CD14-positive monocyte (primary cell): ENCODE data around the gene SENP8. TPM values are rescaled to one million over a fixed set of nuclear protein-coding genes. Genes with fewer than 3 reads are reported as not detected.

Source experiments
- DNase-seq, 3 donors: peaks; one replicate each; pipeline ENCODE4 v3.0.0-alpha.2; 2011 to 2022
- H2AFZ ChIP-seq: 2 replicates; pipeline ENCODE4 v1.6.0; 2012; ENCODE audit warnings: mild to moderate bottlenecking, low read depth, low read length, inconsistent platforms; ENCODE audit not compliant: insufficient read depth, poor library complexity, severe bottlenecking
- H3K27ac ChIP-seq, 2 donors: 1 replicate in 1 of 2; 2 replicates in 1 of 2; pipeline ENCODE4 v1.5.1; 2012 to 2013; ENCODE audit warnings: low read length in 2 of 2, control low read depth in 1 of 2, inconsistent platforms in 1 of 2, low read depth in 1 of 2, mild to moderate bottlenecking in 1 of 2
- H3K27me3 ChIP-seq, 2 donors: one replicate each; pipeline versions ENCODE4 v1.6.0 to v1.6.1; 2011 to 2013; ENCODE audit warnings: low read length in 2 of 2; ENCODE audit not compliant: control insufficient read depth in 2 of 2, insufficient read depth in 2 of 2
- H3K36me3 ChIP-seq, 2 donors: replicated peaks in 1 of 2; 1 replicate in 1 of 2; 2 replicates in 1 of 2; pipeline versions ENCODE4 v1.5.1 to v1.6.1; 2012 to 2013; ENCODE audit warnings: low read length in 2 of 2, control low read depth in 1 of 2, inconsistent platforms in 1 of 2, mild to moderate bottlenecking in 1 of 2; ENCODE audit not compliant: insufficient read depth in 2 of 2, control insufficient read depth in 1 of 2
- H3K4me1 ChIP-seq, 2 donors: 1 replicate in 1 of 2; 2 replicates in 1 of 2; pipeline versions ENCODE4 v1.5.1 to v1.6.1; 2012 to 2013; ENCODE audit warnings: low read length in 2 of 2, control low read depth in 1 of 2, inconsistent platforms in 1 of 2, mild to moderate bottlenecking in 1 of 2, moderate library complexity in 1 of 2; ENCODE audit not compliant: insufficient read depth in 2 of 2, control insufficient read depth in 1 of 2
- H3K4me2 ChIP-seq: replicated peaks from 2 replicates; pipeline ENCODE3; 2012; ENCODE audit warnings: low read length, moderate library complexity, mild to moderate bottlenecking; ENCODE audit not compliant: poor library complexity, severe bottlenecking; ENCODE audit errors: extremely low read depth
- H3K4me3 ChIP-seq, 3 experiments: fragments of 200-600 bp in 1 of 3; sonication (generic) in 1 of 3; replicated peaks in 1 of 3; 1 replicate in 2 of 3; 2 replicates in 1 of 3; pipeline ENCODE4 v1.5.1; 2011 to 2013; ENCODE audit warnings: low read length in 3 of 3, mild to moderate bottlenecking in 3 of 3, control low read depth in 2 of 3, low read depth in 2 of 3, inconsistent platforms in 1 of 3, moderate library complexity in 1 of 3
- H3K79me2 ChIP-seq: 2 replicates; pipeline ENCODE4 v1.6.0; 2012; ENCODE audit warnings: mild to moderate bottlenecking, control low read depth, inconsistent platforms, low read length, moderate library complexity; ENCODE audit not compliant: insufficient read depth
- H3K9ac ChIP-seq: 2 replicates; pipeline ENCODE4 v1.6.0; 2017; ENCODE audit warnings: low read length, mild to moderate bottlenecking; ENCODE audit not compliant: insufficient read depth, poor library complexity, severe bottlenecking
- H3K9me3 ChIP-seq, 2 donors: replicated peaks in 1 of 2; 1 replicate in 1 of 2; 2 replicates in 1 of 2; pipeline versions ENCODE4 v1.5.1 to v1.6.1; 2012 to 2013; ENCODE audit warnings: low read length in 2 of 2, control low read depth in 1 of 2; ENCODE audit not compliant: control insufficient read depth in 1 of 2, insufficient read depth in 1 of 2
- H4K20me1 ChIP-seq: 2 replicates; pipeline ENCODE4 v1.6.0; 2012; ENCODE audit warnings: mild to moderate bottlenecking, low read length, control low read depth, moderate library complexity; ENCODE audit not compliant: insufficient read depth
- H3K27ac Mint-ChIP-seq, 7 donors: one replicate each; pipeline ENCODE4 v1.8.0; 2020; ENCODE audit warnings: mild to moderate bottlenecking in 7 of 7, mixed read lengths in 7 of 7, moderate library complexity in 6 of 7, inconsistent platforms in 2 of 7
- H3K27me3 Mint-ChIP-seq, 3 donors: one replicate each; pipeline ENCODE4 v1.8.0; 2021 to 2022; ENCODE audit warnings: low read depth in 3 of 3, mild to moderate bottlenecking in 3 of 3, mixed read lengths in 3 of 3, moderate library complexity in 3 of 3, inconsistent platforms in 1 of 3
- H3K36me3 Mint-ChIP-seq, 2 donors: one replicate each; pipeline ENCODE4 v1.8.0; 2020; ENCODE audit warnings: mixed read lengths in 2 of 2, inconsistent platforms in 1 of 2, mild to moderate bottlenecking in 1 of 2
- H3K4me1 Mint-ChIP-seq: one replicate; pipeline ENCODE4 v1.8.0; 2020; ENCODE audit warnings: mild to moderate bottlenecking, mixed read lengths
- H3K4me3 Mint-ChIP-seq, 2 donors: one replicate each; pipeline ENCODE4 v1.8.0; 2020; ENCODE audit warnings: mild to moderate bottlenecking in 2 of 2, mixed read lengths in 2 of 2, moderate library complexity in 1 of 2
- H3K9me3 Mint-ChIP-seq, 7 donors: one replicate each; pipeline ENCODE4 v1.8.0; 2020 to 2022; ENCODE audit warnings: mixed read lengths in 7 of 7, mild to moderate bottlenecking in 6 of 7, moderate library complexity in 6 of 7, inconsistent platforms in 2 of 7
- CTCF ChIP-seq: fragments of 200-600 bp; IDR thresholded peaks from one replicate; pipeline ENCODE4 v1.8.0; 2022; ENCODE audit warnings: antibody characterized with exemption, mild to moderate bottlenecking
- WGBS: methylation state at CpG from one replicate; pipeline ENCODE4 v1.1.5; 2013; ENCODE audit warnings: missing lambda C conversion rate; ENCODE audit not compliant: insufficient coverage; 5-methylcytosine and 5-hydroxymethylcytosine counted together
- intact Hi-C, 2 donors: fragments of 100-400 bp; cut with micrococcal nuclease; formaldehyde crosslinking; loops; one replicate each; pipeline versions ENCODE4 v1.15.0 to v1.15.1; 2023
- polyA plus RNA-seq, 3 donors: library from polyadenylated mRNA; depleted of rRNA in 1 of 3; unstranded in 2 of 3; stranded (reverse) in 1 of 3; fragments of 300-500 nt in 2 of 3; fragments of >200 nt in 1 of 3; fragmentation: Illumina TruSeq in 2 of 3; gene quantifications; 1 replicate in 2 of 3; 2 replicates in 1 of 3; pipeline ENCODE4 v1.2.3, GENCODE V29; 2012 to 2021

SENP8 gene
- polyA plus RNA-seq, 3 donors: 0.52 to 1.4 (median 0.79) TPM

- H3K27ac ChIP-seq: no peak overlapping the region
- H4K20me1 ChIP-seq: no peaks in the 10 kb centered on the region
- H3K79me2 ChIP-seq: no peaks in the 10 kb centered on the region
- intact Hi-C loops: no loop called here
- H3K9ac ChIP-seq: no peak overlapping the region
- H3K36me3 ChIP-seq: no peaks in the 10 kb centered on the region
- H3K4me3 ChIP-seq: no peak overlapping the region
- H3K4me2 ChIP-seq: no peak overlapping the region
- H3K4me3 Mint-ChIP-seq: no peak overlapping the region
- H3K36me3 Mint-ChIP-seq: no peaks in the 10 kb centered on the region
- 0% methylated on average over 1 of the region's 4 CpGs for WGBS
- H3K27me3 ChIP-seq: no peaks in the 10 kb centered on the region
- H3K4me1 Mint-ChIP-seq: peaks cover 9% of the 10 kb centered on the region
- no peaks in the 10 kb centered on the region for H3K9me3 ChIP-seq
- no peaks in the 10 kb centered on the region for H3K9me3 Mint-ChIP-seq
- DNase-seq: no peak
- TF ChIP-seq CTCF: no peak
- H3K4me1 ChIP-seq: peaks cover under 1 to 1% of the 10 kb centered on the region in 2 donors
- no peak overlapping the region for H2AFZ ChIP-seq
- no peaks in the 10 kb centered on the region for H3K27me3 Mint-ChIP-seq
- no peak overlapping the region for H3K27ac Mint-ChIP-seq
These were observed 23.2 kb downstream of the SENP8 start for GRCh38 chr15:72141171-72142084.

- H3K27ac ChIP-seq: no peak overlapping the region
- H3K9me3 Mint-ChIP-seq: no peaks in the 10 kb centered on the region
- WGBS: 97% methylated on average over 3 of the region's 3 CpGs
These were observed 28.0 kb downstream of the SENP8 start for GRCh38 chr15:72146221-72146620.

More at GRCh38 chr15:72146221-72146620, 28.0 kb downstream of the SENP8 start:
- Histone ChIP-seq H4K20me1 (no peaks in the 10 kb centered on the region), H3K4me2 (no peak overlapping the region), H3K27me3 (no peaks in the 10 kb centered on the region), H3K4me3 (no peak overlapping the region), H3K36me3 (no peaks in the 10 kb centered on the region), H3K79me2 (no peaks in the 10 kb centered on the region), H3K9ac (no peak overlapping the region), H2AFZ (no peak overlapping the region), H3K9me3 (no peaks in the 10 kb centered on the region), H3K4me1 (peaks cover 11 to 12% of the 10 kb centered on the region in 2 donors)
- no peak for TF ChIP-seq CTCF
- intact Hi-C loops: no loop called here
- Mint-ChIP-seq H3K27ac (no peak overlapping the region), H3K27me3 (no peaks in the 10 kb centered on the region), H3K4me3 (no peak overlapping the region), H3K4me1 (peaks cover 18% of the 10 kb centered on the region), H3K36me3 (no peaks in the 10 kb centered on the region)
- no peak for DNase-seq
